A549 treated with AZD9567 at 1 μM for 4 hours (cell line): ENCODE results near the gene CT45A10. TPM values are rescaled to one million over a fixed set of nuclear protein-coding genes. Genes with fewer than 3 reads are reported as not detected.

Experiments
- total RNA-seq: library from RNA; stranded (reverse); fragments of 200-300 nt; extraction: Qiagen RNA extraction; gene quantifications from 5 replicates; pipeline ENCODE4 v1.2.3, GENCODE V29; 2022; ENCODE audit not compliant: insufficient read depth

The CT45A10 gene
- total RNA-seq: 0.19 to 0.51 TPM (median 0.26 TPM) in 3 of 5 replicates, not detected in the others

GRCh38 chrX:135893294-135893817 lies at the start of gene CT45A10, which contains the start of gene SAGE1:
CT45A10 (minus strand) TSS chrX:135893444; CDS start chrX:135885344, 8,100 bp downstream.
SAGE1 (plus strand) TSS chrX:135893716; CDS start chrX:135896243, 2,527 bp downstream.

GRCh38 chrX:135871712-135872111 lies 21.5 kb downstream of the CT45A10 start, which contains the start of gene CT45A9:
CT45A9 (minus strand) TSS chrX:135871812; CDS start chrX:135868061, 3,751 bp downstream.

GRCh38 chrX:135854438-135854837 lies 38.8 kb downstream of the CT45A10 start, which contains the start of gene CT45A8:
CT45A8 (minus strand) TSS chrX:135854538; CDS start chrX:135850783, 3,755 bp downstream.

GRCh38 chrX:135837180-135837579 lies 56.1 kb downstream of the CT45A10 start, which contains the start of gene CT45A7:
CT45A7 (minus strand) TSS chrX:135837280; CDS start chrX:135833533, 3,747 bp downstream.

Other genes starting within 250 kb of the CT45A10 start
- gene CT45A1, start 179.8 kb downstream of the CT45A10 start, total RNA-seq: not detected in 5 replicates
- 0.15 to 0.29 TPM (median 0.18 TPM) in 4 of 5 replicates, not detected in the other for gene CT45A3, start 125.3 kb downstream of the CT45A10 start, total RNA-seq
- gene CT45A5, start 107.9 kb downstream of the CT45A10 start, total RNA-seq: 0.11 to 0.14 TPM (median 0.14 TPM) in 3 of 5 replicates, not detected in the others
- not detected in 5 replicates for gene CT45A6, start 90.7 kb downstream of the CT45A10 start, total RNA-seq
- gene CT45A2, start 73.4 kb downstream of the CT45A10 start, total RNA-seq: not detected in 5 replicates
- gene CT45A7, start 56.2 kb downstream of the CT45A10 start, total RNA-seq: not detected in 5 replicates
- not detected in 5 replicates for gene CT45A8, start 38.9 kb downstream of the CT45A10 start, total RNA-seq
- gene CT45A9, start 21.6 kb downstream of the CT45A10 start, total RNA-seq: not detected in 5 replicates
- 0.03 TPM in 1 of 5 replicates, not detected in the others for gene SAGE1, start 272 bp upstream of the CT45A10 start, total RNA-seq
- 16.0 to 21.7 TPM (median 19.2 TPM) in 5 replicates for gene MMGT1, start 80.5 kb upstream of the CT45A10 start, total RNA-seq
- 7.3 to 9.3 TPM (median 8.9 TPM) in 5 replicates for gene SLC9A6, start 92.0 kb upstream of the CT45A10 start, total RNA-seq